ENCODE data around the gene FBXO40. TPM values are rescaled to one million over a fixed set of nuclear protein-coding genes. Genes with fewer than 3 reads are reported as not detected.

Gene FBXO40
- total RNA-seq, result 100 to 1,000 TPM in 9 of 10 donors, 10 to 100 TPM in 1; 99.3 to 279 (median 220) TPM
- 10 to 100 TPM in 1 of 2 donors, 1 to 10 TPM in 1; 2.9 to 38.1 TPM for polyA plus RNA-seq
- long read RNA-seq, donor 1, full-length matches to known transcripts, result 122 of 289 reads
- long read RNA-seq, donor 1, partial matches to known transcripts, result 161 of 289 reads
- long read RNA-seq, donor 1, other reads (novel, unspliced or antisense), result 6 of 289 reads
- long read RNA-seq, donor 2, full-length matches to known transcripts, result 168 of 409 reads
- long read RNA-seq, donor 2, partial matches to known transcripts, result 59 of 409 reads
- long read RNA-seq, donor 2, other reads (novel, unspliced or antisense), result 182 of 409 reads
- long read RNA-seq, donor 3, full-length matches to known transcripts, result 93 of 366 reads
- long read RNA-seq, donor 3, partial matches to known transcripts, result 261 of 366 reads
- long read RNA-seq, donor 3, other reads (novel, unspliced or antisense), result 12 of 366 reads

GRCh38 chr3:121592856-121593702 is at the start of gene FBXO40:
Gene FBXO40, plus strand, starts transcription at chr3:121593379. Its CDS starts 27,197 bp downstream, at chr3:121620576.
- Histone ChIP-seq H3K36me3 (no peaks in the 10 kb centered on the region), H3K4me1 (peaks cover 0 to 43% (median 4%) of the 10 kb centered on the region in 9 donors), H3K27me3 (no peaks in the 10 kb centered on the region), H3K27ac (peak within 1 kb of the TSS; percentile 67 to 91 (median 84)), H3K9me3 (no peaks in the 10 kb centered on the region), H3K4me3 (peak within 1 kb of the TSS; percentile 18 to 57 (median 47))
- 21 to 35% methylated on average over 11 of the region's 11 CpGs for WGBS, 2 donors
- TF ChIP-seq CTCF (IDR thresholded peaks at IDR 0.05), result peak in 3 of 9 donors; percentile 23 to 37 (median 25)
- DNase-seq (peak; percentile 42 to 57), ATAC-seq (peak; percentile 69 to 85 (median 81))
- intact Hi-C loops (cut with DNase I), result loop anchor here in 2 of 10 donors (5.0 to 10.0 kb wide), 2 partner anchors 52 to 54 kb away; no protein-coding TSS in a partner anchor

- intact Hi-C loops (cut with DNase I), result loop anchor here in 8 of 10 donors (5.0 to 10.0 kb wide), 14 partner anchors 102 to 1480 kb away; partner anchors contain the start of genes FAM162A (in 1 of the 8), GOLGB1 (in 1 of the 8), HSPBAP1 (in 1 of the 8) and MIX23 (in 1 of the 8)
- Histone ChIP-seq H3K4me1 (peaks cover 0 to 18% (median 7%) of the 10 kb centered on the region in 9 donors), H3K27me3 (no peaks in the 10 kb centered on the region), H3K27ac (peak overlapping the region in 1 of 10 donors; percentile 86), H3K9me3 (no peaks in the 10 kb centered on the region), H3K4me3 (peak overlapping the region; percentile 36 to 75 (median 64)), H3K36me3 (peaks cover 0 to 6% (median 0%) of the 10 kb centered on the region in 9 donors)
- ATAC-seq (peak in 1 of 8 donors; percentile 25), DNase-seq (no peak)
- 3% methylated on average over 18 of the region's 18 CpGs for WGBS, 2 donors
- no peak for TF ChIP-seq CTCF (IDR thresholded peaks at IDR 0.05)
Measured at GRCh38 chr3:121545049-121545573, 48.1 kb upstream of the FBXO40 start.

- Histone ChIP-seq H3K27ac (peak within 1 kb of the TSS in 9 of 10 donors; percentile 17 to 86 (median 74)), H3K4me1 (peaks cover 0 to 18% (median 7%) of the 10 kb centered on the region in 9 donors), H3K27me3 (no peaks in the 10 kb centered on the region), H3K36me3 (peaks cover 0 to 6% (median 0%) of the 10 kb centered on the region in 9 donors), H3K9me3 (no peaks in the 10 kb centered on the region), H3K4me3 (peak within 1 kb of the TSS; percentile 36 to 75 (median 64))
- TF ChIP-seq CTCF (IDR thresholded peaks at IDR 0.05), result no peak
- DNase-seq, result peak; percentile 82 to 93
- intact Hi-C loops (cut with DNase I), result loop anchor here in 8 of 10 donors (1.0 to 10.0 kb wide), 17 partner anchors 101 to 1479 kb away; partner anchors contain the start of genes FAM162A (in 1 of the 8), GOLGB1 (in 1 of the 8), HSPBAP1 (in 1 of the 8) and MIX23 (in 1 of the 8)
- ATAC-seq, result peak; percentile 97 to 100 (median 99)
- WGBS, 2 donors, result 0% methylated on average over 42 of the region's 42 CpGs
Measured at GRCh38 chr3:121545574-121546455, 47.4 kb upstream of the FBXO40 start, which contains the start of gene POLQ. Gene POLQ, minus strand, starts transcription at chr3:121545988. Its CDS starts 111 bp downstream, at chr3:121545877.

Data from heart right ventricle (tissue), 16 donors.